ENCODE data around the gene LRPPRC. TPM values are rescaled to one million over a fixed set of nuclear protein-coding genes. Genes with fewer than 3 reads are reported as not detected.

LRPPRC gene
- total and polyA plus RNA-seq, 10 of the 15 experiments (the other 5 are each of a cell fraction or from before 2014, with no cell fraction given): 34.1 to 152 (median 97.0) TPM

- TF ChIP-seq ZNF274 (IDR thresholded peaks at IDR 0.05; ENCODE audit: insufficient read depth, insufficient read length) (no peak), NFXL1 (IDR thresholded peaks at IDR 0.05; ENCODE audit: borderline replicate concordance) (no peak), ZBTB11 (CRISPR knock-in tag; IDR thresholded peaks at IDR 0.05) (no peak)
Observed at GRCh38 chr2:43941359-43941758, 54.4 kb downstream of the LRPPRC start (continued).

GRCh38 chr2:43939695-43940256 is 56.0 kb downstream of the LRPPRC start:
- Histone ChIP-seq H3K27me3 (replicated peaks in 1 of 2; ENCODE audit: control insufficient read depth in 2 of 2, insufficient read depth in 2 of 2, low read length in 1 of 2) (no peaks in the 10 kb centered on the region), H3K9ac (ENCODE audit: control insufficient read depth, insufficient read depth, low read length) (no peak overlapping the region), H3K4me3 (no peak overlapping the region), H3K4me1 (ENCODE audit: control insufficient read depth, insufficient read depth, low read length) (no peaks in the 10 kb centered on the region), H3K4me2 (ENCODE audit: control insufficient read depth, insufficient read depth) (no peak overlapping the region), H3K36me3 (ENCODE audit: control insufficient read depth in 2 of 2, insufficient read depth in 2 of 2, low read length in 1 of 2) (peaks cover 0 to 15% of the 10 kb centered on the region in 2 experiments; a peak in 3 of 4 replicates), H3K79me2 (ENCODE audit: control insufficient read depth, insufficient read depth, low read length) (no peaks in the 10 kb centered on the region), H3K27ac (ENCODE audit: control insufficient read depth, insufficient read depth) (no peak overlapping the region), H2AFZ (ENCODE audit: control insufficient read depth, low read depth, low read length) (no peak overlapping the region), H4K20me1 (ENCODE audit: control insufficient read depth, insufficient read depth) (no peaks in the 10 kb centered on the region), H3K9me3 (replicated peaks; ENCODE audit: control insufficient read depth, insufficient read depth, low read length) (no peaks in the 10 kb centered on the region)
- ATAC-seq (no peak), FAIRE-seq (no peak), DNase-seq (ENCODE audit: low read depth, low spot score) (no peak)
- intact Hi-C loops (cut with micrococcal nuclease; ENCODE audit: unreplicated experiment): loop anchor here (5.0 kb wide), 1 partner anchor 38 kb away; no protein-coding TSS in a partner anchor
- POLR2A ChIA-PET: no interaction called here
- no TSS peak for BruUV-seq (replicated peaks)
- SMC1A ChIA-PET (ENCODE audit: uncharacterized antibody, unreplicated experiment): interaction anchor here (1.1 kb wide), 1 partner anchor 10 kb away, joined by 3 read pairs; no protein-coding TSS in a partner anchor
- RAD21 ChIA-PET (ENCODE audit: unreplicated experiment): no interaction called here
- CTCF ChIA-PET: interaction anchor here (1.3 to 1.9 kb wide), 2 partner anchors 8 to 12 kb away, joined by 3 to 5 read pairs; no protein-coding TSS in a partner anchor
- over 99% methylated on average over 6 of the region's 6 CpGs for WGBS (ENCODE audit: insufficient coverage, insufficient replicate concordance, low lambda C conversion rate, missing lambda C conversion rate)
- TF ChIP-seq POLR2AphosphoS5 (IDR thresholded peaks at IDR 0.05; ENCODE audit: low read length) (no peak), CEBPZ (IDR thresholded peaks at IDR 0.05; ENCODE audit: low read depth, low read length) (no peak), CBFB (IDR thresholded peaks at IDR 0.05; ENCODE audit: low read depth) (no peak), STAT1 (conservative IDR thresholded peaks at IDR 0.05) (no peak)
- in situ Hi-C loops (cut with MboI): no loop called here
